KBM-7 (cell line): Measurements from ENCODE around the gene NELL2.
A peak's percentile ranks its signal among the peaks of the same experiment; 100 is the strongest.
"Not testable (repeated sequence)": the region's sequence is repeated elsewhere in the genome, so short reads cannot be mapped to it uniquely, and the experiment has no call there.

Experiments
- DNase-seq: peaks from one replicate; pipeline ENCODE4 v3.0.0-alpha.2; 2015
- in situ Hi-C: fragments of 300-500 bp; cut with MboI; formaldehyde crosslinking; loops from 2 replicates; pipeline ENCODE4 v1.14.3; 2020; ENCODE audit warnings: low sequenced_read_pairs, low pct_unique_long_range_greater_than_20kb, mixed read lengths

The NELL2 gene

DNA sequence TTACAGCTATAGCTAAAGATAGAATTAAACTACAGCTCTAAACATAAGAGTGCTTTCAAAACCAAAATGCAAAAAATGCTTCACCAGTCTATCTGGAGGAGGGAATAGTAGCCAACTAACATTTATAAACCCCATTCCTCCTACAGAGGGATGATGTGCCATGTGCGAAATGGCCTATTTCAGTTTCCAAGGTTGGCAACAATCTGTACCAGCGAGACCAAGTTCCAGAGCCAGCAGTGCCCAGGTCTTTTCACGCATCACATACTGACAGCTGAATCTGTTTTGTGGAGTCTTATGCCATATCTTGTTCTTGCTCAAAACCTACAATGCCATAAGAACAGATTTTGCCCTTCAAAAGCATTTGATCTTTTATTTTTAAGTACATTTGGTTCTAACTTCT is 24.5 kb downstream of the NELL2 start:
- in situ Hi-C loops = no loop called here
- DNase-seq = no peak

DNA sequence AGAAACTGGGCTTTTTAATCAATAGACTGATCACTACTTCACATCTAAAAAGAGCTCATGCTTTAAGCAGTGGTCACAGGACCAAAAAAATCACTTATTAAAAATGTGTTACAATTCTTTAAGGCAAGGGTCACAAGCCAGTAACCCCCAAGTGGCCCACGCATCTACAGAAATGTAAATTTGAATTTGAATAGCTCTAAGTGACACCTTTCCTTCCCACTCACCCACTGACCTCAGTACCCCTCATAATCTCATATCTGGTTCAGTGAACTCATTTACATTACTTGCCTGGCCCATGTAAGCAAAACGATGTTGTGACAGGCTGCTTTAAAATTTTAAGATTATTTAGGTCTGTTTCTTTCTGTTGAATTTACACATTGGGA is 27.4 kb downstream of the NELL2 start:
- no peak for DNase-seq
- in situ Hi-C loops = no loop called here

DNA sequence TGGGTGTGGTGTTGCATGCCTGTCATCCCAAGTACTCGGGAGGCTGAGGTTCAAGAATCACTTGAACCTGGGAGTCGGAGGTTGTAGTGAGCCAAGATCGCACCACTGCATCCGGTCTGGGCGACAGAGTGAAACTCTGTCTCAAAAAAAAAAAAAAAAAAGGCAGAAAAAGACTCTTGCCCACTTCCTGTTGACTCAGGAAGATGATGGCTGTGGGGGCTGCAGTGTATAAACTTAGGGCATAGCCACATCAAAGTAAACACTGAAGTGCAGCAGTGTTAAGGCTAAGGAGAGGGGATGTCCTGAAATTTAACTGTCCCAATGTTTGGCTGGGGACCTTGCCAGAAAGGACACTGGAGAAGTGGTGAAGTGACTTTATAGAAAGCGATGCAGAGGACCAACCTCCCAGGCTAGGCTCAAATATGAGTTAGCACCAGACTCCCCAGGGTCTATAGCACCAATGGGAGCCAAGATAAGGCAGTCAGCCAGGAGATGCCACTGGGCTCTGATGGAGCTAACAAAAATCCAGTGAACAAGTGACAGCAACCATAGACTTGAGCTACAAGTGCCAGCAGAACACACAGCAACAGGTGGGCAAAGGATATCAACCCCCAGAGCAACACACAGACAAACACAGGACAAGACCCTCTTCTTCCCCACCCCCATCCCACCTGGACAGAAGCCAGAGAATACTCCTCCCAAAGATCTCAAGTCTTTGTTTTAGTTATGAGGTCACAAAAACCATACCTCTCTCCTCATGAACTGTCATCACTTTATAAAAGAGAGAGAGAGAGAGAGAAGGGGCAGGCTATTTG is 28.0 kb downstream of the NELL2 start:
- in situ Hi-C loops = no loop called here
- peak; percentile 15 for DNase-seq

DNA sequence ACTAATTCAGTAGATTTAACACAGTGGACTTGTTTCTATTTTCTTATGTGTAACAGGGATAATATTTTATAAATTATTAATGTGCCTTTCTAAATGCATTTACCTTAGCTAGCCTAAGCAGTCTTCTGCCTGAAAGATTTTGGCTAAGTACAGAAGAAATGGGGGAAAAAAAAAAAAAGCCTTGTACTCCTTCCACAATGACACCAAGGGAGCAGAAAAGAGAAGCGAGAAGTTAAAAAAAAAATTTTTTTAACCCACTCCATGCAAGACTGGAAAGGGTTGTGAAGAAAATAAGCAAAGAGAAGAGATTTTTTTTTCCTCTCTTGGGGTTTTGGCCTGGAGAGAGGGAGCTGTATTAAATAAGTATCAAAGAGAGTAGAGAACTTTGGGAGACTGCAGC is 28.7 kb downstream of the NELL2 start:
- in situ Hi-C loops = no loop called here
- DNase-seq = no peak

DNA sequence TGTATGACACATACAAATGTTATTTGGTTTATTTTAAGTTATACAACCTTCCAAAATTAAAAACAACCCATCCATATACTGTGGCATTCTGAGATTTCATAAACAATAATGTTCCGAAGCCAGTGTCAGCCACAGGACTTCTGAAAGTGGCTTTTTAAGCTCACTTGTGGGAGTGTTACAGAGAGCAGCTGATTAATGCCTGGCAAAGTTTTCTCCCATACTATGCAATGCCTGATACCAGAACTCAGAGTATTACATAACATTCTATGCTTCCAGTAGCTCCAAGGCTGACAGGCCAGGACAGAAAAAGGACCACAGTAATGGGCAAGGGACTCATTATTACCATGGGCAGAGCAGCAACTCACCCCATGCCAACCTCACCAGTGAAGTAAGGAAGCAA is 29.3 kb downstream of the NELL2 start:
- no peak for DNase-seq
- in situ Hi-C loops = no loop called here

DNA sequence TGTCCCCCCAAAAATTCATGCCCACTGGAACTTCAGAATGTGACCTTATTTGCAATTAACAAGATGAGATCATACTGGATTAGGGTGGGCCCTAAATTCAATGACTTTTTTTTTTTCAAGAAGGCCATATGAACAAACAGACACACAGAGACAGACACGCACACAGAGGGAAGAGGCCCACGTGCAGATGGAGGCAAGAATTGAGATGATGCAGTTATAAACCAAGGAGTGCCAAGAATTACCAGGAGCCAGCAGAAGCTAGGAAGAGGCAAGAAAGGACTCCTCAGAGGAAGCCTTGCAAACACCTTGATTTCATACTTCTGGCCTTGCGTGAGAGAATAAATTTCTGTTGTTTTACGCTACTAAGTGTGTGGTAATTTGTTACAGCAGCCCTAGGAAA is 33.4 kb downstream of the NELL2 start:
- no peak for DNase-seq
- in situ Hi-C loops = no loop called here

DNA sequence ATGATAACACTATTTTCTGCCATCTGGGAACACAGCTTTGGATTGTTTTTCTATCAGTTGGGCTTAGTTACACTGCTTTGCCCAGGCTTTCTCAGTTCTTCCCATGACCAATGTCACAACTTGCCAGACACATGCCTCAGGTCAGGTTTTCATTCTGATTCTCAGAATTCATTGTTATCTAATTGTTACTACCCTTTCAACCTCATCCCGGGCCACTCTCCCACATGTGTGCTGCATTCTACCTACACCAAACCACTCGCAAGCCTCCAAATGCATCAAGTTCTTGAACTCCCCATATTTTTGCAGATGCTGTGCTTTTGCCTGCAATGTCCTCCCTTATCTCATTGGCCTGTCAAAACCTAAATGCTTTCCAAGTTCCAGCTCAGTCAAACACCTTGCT is 36.3 kb downstream of the NELL2 start:
- no peak for DNase-seq
- in situ Hi-C loops = no loop called here

DNA sequence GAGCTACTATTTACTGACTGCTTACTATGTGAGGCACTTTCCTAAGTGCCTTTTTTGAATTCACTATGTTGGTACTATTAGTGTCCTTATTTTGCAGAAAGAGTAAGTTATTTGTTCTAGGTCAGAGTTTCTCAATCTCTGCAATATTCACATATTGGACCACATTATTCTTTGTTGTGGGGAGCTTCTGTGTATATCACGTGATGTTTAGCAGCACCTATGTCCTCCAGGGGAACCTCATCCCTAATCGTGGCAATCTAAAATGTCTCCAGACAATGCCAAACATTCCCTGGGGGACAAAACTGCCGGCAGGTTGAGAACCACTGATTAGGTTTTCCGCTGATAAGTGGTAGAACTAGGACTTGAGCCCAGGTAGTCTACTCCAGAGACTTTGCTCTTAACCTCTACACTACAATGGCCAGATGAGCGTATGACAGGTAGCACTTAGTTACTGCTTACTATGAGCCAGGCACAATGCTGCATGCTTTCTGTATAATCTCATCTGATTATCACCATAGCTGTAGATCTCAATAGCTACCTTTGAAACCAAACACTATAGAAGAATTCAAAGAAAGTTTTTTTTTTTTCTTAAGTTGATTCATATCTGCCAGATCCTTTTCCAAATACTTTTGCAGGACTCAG is 38.9 kb downstream of the NELL2 start:
- in situ Hi-C loops = no loop called here
- no peak for DNase-seq

DNA sequence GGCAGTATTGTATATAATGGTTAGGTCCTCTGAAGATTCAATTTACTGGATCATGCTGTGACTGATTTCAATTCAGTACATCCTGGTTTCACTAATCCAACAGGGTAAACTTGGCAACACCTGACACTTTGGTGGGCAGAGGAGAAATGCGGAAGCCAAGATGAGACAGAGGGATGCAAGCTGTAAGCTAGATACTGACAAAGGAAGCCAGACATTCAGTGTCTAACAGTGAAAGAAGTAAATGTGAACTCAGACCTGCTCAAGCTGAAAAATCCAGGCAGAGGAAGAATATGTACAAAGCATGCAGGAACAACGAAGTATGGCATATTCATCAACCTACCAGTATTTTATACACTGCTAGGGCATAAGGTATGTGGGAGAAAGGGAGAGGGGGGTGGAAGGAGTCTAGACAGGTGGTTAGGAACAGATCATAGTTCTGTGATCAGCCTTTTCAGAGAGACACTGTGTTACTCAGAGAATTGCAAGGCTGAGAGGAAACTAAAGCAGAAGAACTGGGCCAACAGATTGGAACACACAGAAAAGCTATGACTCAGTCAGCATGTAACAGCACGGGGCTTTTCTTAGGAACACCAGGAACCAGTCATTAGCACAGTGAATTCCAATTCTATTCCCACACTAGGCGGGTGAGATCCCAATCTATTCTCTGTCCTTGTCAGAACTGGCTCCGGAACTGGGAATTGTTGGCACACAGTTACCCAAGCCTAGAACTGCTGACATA is 40.3 kb downstream of the NELL2 start:
- no peak for DNase-seq
- in situ Hi-C loops = no loop called here

DNA sequence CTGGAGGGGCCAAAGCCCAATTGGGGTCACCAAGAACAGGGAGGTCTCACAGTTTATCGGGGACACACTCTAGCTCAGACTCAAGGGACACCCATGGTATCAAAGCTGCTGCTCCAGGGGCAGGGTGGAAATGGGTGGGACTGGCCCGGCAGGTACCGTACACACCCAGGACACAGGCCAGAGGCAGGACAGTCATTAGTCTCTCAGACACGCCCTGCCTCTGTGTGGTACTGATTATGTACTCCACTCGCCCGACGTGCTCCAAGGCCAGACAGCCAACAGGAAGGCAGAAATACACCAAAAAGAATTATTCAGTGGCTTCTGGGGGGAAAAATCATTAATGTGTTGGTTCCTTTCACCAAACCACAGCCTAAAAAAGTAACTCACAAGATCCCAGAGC is 41.1 kb downstream of the NELL2 start:
- DNase-seq, in situ Hi-C loops: not testable (repeated sequence)

DNA sequence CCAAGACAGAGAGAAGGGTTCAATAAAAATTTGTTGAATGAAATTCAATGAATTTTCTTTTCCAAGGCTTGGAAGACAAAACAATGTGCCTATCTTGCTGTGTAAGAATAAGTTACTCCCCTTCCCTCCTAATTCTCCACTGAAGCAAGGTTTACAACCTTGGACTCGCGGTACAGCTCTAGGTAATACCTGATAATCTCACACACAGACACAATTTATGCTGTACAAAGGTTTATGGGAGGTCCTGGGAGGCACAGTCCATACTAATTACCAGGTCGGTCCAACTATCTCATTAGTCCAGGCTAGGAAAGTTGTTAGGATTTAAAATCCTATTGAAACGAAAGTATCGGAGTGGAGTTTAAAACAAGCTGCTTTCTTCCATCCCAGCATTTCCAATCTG is 42.6 kb downstream of the NELL2 start:
- in situ Hi-C loops = no loop called here
- no peak for DNase-seq

DNA sequence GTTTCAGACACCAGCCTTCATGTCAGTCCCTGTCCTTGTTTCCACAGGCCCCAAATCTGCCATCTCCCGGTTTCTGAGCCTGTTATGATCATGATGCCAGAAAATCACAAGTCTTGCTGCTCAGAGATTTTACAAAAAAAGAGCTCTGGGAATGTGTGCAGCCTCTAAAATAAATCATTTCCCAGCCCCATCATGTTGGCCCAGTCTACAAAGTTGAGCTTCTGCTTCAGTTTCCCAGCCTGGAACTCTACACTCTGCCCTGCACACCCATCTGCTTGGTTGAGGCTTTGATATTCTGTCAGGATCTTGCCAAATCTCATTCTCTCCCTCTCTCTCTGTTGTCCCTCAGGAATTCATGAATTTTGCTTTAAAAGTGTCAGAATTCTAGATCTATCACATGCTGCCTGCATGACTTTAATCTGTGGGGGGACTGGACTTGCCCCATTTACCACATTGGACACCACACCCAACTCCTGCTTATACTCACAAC is 45.5 kb downstream of the NELL2 start:
- in situ Hi-C loops = no loop called here
- DNase-seq = no peak

DNA sequence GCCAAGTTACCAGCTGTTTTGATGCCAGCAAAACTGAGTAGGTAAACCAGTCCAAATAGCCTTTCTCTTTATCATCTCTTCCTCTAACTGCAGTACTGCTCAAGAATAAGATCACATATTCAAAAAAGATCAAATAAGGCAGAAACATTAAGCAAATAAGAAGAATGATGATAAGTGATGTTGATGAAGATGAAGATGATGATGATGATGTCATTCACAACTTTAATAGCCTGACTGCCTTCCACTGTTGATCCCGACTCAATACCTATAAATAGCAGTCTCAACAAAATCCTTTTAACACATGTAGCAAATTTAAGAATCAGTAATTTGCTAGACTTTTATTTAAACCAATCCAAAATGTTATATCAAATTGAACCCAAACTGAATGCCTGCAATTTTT is 47.1 kb downstream of the NELL2 start:
- in situ Hi-C loops = no loop called here
- DNase-seq = no peak

DNA sequence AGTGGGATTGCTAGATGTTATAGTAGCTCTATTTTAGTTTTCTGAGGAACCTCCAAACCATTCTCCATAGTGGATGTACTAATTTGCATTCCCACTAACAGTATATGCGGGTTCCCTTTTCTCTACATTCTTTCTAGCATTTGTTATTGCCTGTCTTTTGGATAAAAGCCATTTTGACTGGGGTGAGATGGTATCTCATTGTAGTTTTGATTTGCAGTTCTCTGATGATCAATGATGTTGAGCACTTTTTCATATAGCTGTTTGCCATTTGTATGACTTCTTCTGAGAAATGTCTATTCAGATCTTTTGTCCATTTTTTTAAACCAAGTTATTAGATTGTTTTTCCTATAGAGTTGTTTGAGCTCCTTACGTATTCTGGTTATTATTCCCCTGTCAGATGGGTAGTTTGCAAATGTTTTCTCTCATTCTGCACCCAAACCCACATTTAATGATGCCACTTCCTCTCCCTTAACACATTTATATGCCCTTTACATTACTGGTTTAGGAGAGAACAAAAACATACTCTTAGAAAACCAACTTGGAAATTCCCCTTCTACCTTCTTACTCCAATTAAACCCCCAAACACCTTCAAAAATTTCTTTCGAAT is 48.2 kb downstream of the NELL2 start:
- in situ Hi-C loops = no loop called here
- no peak for DNase-seq

DNA sequence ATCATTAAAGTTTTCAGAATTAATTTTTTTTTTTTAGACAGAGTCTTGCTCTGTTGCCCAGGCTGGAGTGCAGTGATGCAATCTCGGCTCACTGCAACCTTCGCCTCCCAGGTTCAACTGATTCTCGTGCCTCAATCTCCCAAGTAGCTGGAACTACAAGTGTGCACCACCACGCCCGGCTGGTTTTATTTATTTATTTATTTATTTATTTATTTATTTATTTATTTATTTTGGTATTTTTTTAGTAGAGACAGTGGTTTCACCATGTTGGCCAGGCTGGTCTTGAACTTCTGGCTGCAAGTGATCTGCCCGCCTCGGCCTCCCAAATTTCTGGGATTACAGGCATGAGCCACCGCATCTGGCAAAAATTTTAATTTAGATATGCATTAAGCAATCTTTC is 54.4 kb downstream of the NELL2 start:
- DNase-seq, in situ Hi-C loops: not testable (repeated sequence)

DNA sequence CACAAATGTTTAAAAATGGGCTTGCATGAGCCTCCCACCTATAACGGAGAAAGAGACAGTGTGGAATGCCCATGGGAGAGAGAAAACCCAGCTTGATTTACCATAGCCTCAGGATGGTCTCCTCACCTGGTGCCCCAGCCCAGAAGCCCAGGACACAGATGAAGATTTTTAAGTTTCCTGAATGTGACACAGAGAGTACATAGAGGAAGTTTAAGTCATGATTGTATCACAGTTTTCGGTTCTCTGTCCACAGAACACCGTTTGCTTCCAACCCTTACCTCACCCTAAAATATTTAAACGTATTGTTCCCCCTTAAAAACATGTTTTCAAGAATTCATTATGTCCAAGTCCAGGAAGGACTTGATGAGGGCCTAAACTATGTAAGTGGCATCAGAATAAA is 56.2 kb downstream of the NELL2 start:
- DNase-seq = no peak
- in situ Hi-C loops = no loop called here

DNA sequence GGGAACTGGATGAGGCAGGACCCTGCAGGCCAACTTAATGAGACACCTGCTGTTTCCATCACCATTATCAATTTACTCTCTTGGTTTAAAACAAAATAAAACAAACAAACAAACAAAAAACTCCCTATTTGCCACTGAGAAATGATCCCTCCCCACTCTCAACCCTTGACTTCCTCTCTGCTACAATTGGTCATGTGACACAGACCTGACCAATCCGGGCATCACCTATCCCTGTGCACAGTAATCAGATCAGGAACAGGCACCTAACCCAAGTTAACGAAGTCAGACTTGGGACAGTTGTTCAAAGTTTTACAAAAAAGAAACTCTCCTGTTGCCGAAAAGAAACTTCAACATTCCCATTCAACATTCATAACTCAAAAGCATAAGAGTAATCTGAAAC is 58.4 kb downstream of the NELL2 start:
- in situ Hi-C loops = no loop called here
- no peak for DNase-seq

DNA sequence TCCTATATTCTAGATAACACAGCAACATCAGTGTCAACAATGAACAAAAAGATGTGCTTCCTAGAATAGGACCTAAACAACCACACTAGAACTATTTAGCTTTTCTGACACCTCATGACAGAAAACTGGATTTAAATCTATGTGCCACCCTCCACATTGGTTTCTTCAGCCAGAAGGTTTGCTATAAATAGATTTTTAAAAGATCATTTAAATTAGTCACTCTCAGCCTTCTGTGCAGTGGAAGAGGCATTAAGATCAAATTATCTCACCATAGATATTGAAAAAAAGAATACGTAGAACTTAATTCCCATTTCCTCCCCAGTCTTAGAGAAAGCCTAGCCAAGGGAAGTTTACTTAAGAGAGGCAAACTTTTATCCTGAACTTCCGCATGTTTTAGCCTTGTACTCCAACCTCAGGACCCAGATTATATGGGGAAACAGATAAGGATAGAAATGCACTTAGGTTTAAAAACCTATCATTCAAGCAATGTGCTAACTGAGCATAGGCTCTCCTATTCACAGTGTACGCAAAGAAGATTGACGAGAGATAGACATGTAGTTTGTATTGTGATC is 59.6 kb downstream of the NELL2 start:
- DNase-seq = no peak
- in situ Hi-C loops = no loop called here

DNA sequence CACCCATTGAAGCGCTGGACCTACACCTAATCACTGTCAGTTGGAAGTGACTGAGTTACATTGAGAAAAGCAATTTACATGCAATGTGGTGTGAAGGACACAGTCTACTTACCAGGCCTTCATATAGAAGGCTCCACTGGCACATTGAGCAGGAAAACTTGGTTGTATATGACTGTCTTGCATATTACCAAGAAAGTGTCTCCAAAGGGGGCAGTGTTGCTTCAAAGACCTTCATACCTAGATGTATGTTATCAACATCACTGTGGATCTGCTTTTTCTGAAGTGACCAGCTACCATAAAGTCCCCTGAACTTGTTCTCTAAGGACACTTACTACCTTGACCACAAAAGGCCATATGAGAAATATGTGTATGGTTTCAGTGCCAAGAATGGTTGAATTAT is 64.1 kb downstream of the NELL2 start:
- no peak for DNase-seq
- in situ Hi-C loops = no loop called here

DNA sequence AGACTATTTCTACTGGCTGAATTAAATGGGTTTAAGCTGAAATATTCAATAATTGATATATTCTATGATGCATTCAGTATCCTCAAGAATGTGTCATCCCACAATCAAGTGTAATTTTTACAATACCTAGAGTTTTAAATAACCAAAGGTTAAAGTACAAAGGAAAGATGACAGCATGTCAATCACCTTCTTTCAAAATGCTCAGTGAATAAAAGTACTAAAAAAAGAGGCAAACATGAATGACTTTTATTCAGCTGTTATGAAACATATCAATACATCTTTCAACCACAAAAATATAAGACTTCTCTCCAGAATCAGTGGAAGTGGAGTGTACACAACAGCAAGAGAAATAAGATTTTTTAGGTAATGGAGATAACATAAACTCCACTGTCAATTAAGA is 72.0 kb downstream of the NELL2 start:
- no peak for DNase-seq
- in situ Hi-C loops = no loop called here
